Activated T-helper 1 cell treated with Interleukin-2 at 50 U/mL for 16 hours (primary cell): ENCODE results near the gene PCYT2.
"Not testable (repeated sequence)": the region's sequence is repeated elsewhere in the genome, so short reads cannot be mapped to it uniquely, and the experiment has no call there.

Experiments
- DNase-seq: peaks from one replicate; pipeline ENCODE4 v3.0.0-alpha.2; 2020; ENCODE audit warnings: low read depth

The PCYT2 gene

GRCh38 chr17:81927152-81927652, 16.0 kb upstream of the PCYT2 start:
- no peak for DNase-seq

- DNase-seq = peak; percentile 38
Measured at GRCh38 chr17:81926451-81927151, 15.4 kb upstream of the PCYT2 start.

DNA sequence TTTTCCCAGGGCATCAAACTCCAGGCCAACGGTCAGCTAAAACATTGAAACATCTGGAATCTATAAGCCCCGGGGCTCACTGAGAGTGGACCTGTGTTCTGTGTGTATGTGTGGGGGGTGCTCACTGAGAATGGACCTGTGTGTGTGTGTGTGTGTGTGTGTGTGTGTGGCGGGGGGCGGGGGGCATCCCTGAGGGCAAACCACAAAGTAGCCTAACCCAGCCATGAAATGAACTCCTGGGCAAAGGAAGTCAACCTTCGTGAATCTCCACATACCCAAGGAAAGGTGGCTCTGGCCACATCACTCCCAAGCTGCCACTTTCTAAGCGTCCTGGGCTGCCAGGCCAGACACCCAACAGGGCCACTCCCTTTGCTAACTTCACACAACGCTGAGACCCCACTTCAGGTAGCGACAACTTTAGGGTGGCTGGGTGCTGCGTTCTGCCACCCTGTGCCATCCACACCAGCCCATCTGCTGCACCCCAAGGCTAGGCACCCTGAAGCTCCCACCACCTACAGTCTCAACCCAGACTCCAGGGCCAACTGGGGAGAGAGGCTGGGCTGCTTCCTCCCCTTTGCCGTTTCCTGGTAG, 14.8 kb upstream of the PCYT2 start:
- no peak for DNase-seq

GRCh38 chr17:81924557-81925532, 13.6 kb upstream of the PCYT2 start:
- no peak for DNase-seq

GRCh38 chr17:81923302-81924260, 12.4 kb upstream of the PCYT2 start:
- no peak for DNase-seq

DNA sequence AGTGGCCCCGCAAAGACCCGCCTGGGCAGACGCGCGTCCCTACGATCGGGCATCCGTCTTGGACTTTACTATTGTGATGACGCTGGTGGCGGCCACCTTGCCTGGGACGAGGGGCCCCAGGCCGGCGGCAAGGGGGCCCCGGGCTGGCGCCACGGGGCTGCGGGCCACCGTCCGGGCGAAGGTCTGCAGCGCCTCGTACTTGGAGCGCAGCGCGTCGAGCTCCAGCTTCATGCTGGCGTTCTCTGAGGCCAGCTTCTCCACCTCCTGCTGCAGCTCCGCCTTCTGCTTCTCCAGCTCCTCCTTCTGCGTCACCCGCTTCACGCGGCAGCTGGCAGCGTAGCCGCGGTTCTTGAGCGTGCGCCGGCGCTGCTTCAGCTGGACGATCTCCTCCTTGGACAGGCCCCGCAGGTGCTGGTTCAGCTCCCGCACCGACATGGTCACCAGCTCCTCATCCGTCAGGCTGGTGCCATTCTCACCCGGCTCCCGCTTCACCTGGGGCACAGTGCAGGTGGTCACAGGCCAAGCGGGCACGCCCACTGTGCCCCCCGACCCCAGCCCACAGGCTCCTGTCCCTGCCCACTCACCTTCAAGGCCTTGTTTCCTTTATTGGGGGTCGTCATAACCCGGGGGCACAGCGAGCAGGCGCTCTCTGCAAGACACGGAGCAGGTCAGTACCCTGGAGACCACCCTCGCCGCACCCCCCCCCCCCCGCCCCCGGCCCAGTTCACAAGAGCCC, 11.5 kb upstream of the PCYT2 start:
- DNase-seq = no peak

- no peak for DNase-seq
Measured at GRCh38 chr17:81921996-81922565, 10.9 kb upstream of the PCYT2 start.

GRCh38 chr17:81921537-81921862, 10.3 kb upstream of the PCYT2 start:
- DNase-seq = no peak

- DNase-seq = no peak
Measured at GRCh38 chr17:81920612-81921536, 9.7 kb upstream of the PCYT2 start.

DNA sequence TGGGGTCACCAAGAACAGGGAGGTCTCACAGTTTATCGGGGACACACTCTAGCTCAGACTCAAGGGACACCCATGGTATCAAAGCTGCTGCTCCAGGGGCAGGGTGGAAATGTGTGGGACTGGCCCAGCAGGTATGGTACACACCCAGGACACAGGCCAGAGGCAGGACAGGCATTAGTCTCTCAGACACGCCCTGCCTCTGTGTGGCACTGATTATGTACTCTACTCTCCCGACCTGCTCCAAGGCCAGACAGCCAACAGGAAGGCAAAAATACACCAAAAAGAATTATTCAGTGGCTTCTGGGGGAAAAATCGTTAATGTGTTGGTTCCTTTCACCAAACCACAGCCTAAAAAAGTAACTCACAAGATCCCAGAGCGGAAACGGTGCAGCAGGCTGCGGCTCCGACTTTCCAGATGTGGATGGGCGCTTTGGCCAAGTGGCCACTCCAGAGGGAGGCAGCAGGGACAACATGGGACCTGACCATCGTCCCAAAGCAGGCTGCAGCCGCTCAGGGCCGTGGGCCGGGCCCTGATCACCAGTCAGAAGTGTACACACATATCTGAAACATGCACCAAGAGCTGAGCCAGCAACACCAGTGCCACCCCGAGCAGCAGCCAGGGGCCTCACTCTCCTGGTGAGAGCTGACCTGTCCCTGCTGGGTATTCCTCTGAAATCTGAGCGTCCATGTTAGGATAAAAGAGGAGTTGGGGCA, 7.8 kb upstream of the PCYT2 start:
- no peak for DNase-seq

DNA sequence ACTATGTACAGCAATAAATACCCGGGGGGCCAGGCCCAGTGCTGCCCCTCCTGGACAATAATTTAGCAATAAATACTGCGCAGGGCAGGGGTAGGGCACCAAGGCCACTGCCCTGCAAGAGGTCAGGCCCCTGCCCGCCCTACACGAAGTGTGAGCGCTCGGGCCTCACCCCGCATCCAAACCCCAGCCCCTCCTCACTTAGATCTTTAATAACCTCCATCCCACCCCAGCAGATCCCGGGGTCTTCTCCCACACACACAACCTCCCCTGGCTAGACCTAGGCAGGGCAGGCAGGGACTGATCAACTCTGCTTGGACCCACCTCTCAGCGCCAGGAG, 7.1 kb upstream of the PCYT2 start:
- DNase-seq = not testable (repeated sequence)

GRCh38 chr17:81917565-81918332, 6.5 kb upstream of the PCYT2 start, which contains the start of gene SIRT7:
SIRT7 (minus strand) TSS chr17:81918176; CDS start chr17:81918131, 45 bp downstream.
- DNase-seq = peak; percentile 78

DNA sequence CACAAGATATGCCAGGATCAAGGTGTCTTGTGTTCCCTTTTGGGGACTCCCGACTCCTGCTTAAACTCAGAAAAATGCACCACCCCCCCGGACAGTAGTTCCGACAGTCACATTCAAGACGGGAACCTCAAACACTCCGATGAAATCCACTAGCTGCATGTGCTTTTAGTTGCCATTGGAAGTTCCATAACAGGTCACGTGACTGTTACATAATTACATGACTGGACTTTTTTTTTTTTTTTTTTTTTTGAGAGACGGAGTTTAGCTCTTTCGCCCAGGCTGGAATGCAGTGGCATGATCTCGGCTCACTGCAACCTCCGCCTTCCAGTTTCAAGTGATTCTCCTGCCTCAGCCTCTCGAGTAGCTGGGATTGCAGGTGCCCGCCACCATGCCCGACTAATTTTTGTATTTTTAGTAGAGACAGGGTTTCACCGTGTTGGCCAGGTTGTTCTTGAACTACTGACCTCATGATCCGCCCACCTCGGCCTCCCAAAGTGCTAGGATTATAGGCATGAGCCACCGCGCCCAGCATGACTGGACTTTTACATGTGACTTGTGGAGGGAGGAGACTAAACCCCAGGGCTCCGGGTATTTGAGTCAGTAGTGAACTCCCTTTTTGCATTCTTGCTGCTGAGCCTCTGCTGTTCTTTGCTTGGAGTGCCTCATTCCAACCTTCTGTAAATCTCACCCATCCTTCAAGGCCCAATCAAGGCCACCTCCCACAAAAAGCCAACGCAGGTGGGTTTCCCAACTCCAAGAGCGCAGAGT, 5.2 kb upstream of the PCYT2 start:
- no peak for DNase-seq

DNA sequence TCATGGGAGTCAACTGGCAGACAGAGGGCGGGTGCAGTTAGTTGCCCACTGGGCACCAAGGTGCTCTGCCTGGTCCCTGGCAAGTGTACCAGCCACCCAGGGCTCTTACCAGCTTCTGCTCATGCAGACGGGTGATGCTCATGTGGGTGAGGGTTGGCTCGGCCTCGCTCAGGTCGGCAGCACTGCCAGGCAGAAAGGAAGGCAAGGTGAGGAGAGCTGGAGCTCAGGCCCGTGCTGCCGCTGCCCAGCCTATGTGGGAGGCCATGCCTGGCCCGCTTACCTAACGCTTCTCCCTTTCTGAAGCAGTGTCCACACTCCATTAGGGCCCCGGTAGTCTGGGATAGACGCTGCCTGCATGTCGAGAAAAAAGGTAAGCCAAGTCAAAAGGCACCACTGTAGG, 4.1 kb upstream of the PCYT2 start:
- no peak for DNase-seq

GRCh38 chr17:81914103-81914850, 3.1 kb upstream of the PCYT2 start:
- DNase-seq = no peak

DNA sequence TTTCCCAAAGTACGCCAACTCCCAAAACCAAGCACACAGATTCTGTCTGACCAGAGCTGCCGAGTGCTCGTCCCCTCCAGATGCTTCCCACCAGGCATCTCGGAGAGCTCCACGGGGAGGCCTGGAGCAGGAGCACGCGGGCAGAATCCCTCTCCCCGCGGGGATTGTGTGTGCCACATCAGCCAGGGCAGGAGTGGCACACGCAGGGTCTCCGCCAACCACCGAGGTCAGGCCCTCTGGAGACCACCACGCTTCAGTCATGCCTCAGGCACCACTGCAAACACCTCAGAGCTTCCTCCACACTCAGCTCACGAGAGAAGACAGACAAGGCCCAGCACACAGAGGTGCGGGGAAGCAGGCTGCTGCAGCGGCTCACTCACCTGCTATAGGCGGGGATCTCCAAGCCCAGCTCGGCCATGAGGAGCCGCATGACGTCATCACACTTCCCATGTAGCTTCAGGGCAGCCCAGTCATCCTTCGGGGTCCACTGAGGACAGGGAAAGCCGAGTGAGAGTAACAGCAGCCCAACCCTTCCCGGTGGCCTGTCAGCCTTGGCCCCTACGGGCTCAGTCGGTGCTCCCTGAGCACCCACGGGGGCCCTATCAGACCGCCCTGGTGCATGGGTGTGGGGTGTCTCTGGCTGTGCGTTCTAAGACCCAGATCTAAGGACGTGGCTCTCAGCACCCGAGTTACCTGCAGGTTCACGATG, 2.3 kb upstream of the PCYT2 start:
- DNase-seq = no peak
